K562 (cell line): ENCODE results near the gene C2.

Experiments
- CTCF ChIP-seq, 3 experiments: IDR thresholded peaks in 2 of 3; conservative IDR thresholded peaks in 1 of 3; 2 replicates each; pipeline ENCODE4 v1.5.1; 2011 to 2012; ENCODE audit warnings: low read length in 3 of 3, mild to moderate bottlenecking in 3 of 3, control low read depth in 2 of 3, improper control_type of control experiment in 1 of 3, inconsistent platforms in 1 of 3, low read depth in 1 of 3, mixed read lengths in 1 of 3, moderate library complexity in 1 of 3; ENCODE audit not compliant: insufficient read depth in 2 of 3
- EP300 ChIP-seq: IDR thresholded peaks from 2 replicates; pipeline ENCODE4 v1.6.1; 2012; ENCODE audit warnings: low read length, improper control_type of control experiment
- HDAC1 ChIP-seq, 2 experiments: fragments of 450-650 bp; IDR thresholded peaks; 2 replicates each; pipeline ENCODE4 v1.6.1; 2016 to 2017; ENCODE audit warnings: inconsistent platforms in 1 of 2, mild to moderate bottlenecking in 1 of 2, moderate library complexity in 1 of 2
- NKRF ChIP-seq: fragments of 450-650 bp; IDR thresholded peaks from 2 replicates; pipeline ENCODE4 v1.6.1; 2016; ENCODE audit warnings: borderline replicate concordance
- RFX5 ChIP-seq: IDR thresholded peaks from 2 replicates; pipeline ENCODE4 v1.6.1; 2011; ENCODE audit warnings: low read depth, mild to moderate bottlenecking, improper control_type of control experiment, low read length
- SMAD2 ChIP-seq: fragments of 150-350 bp; IDR thresholded peaks from 2 replicates; pipeline ENCODE4 v1.6.1; 2014; ENCODE audit warnings: low read depth, mild to moderate bottlenecking, low read length
- ZNF609 ChIP-seq: sonication (generic); formaldehyde crosslinking; IDR thresholded peaks from 2 replicates; pipeline ENCODE4 v1.8.1; 2023; ENCODE audit warnings: missing genetic modification reagents, mild to moderate bottlenecking, borderline replicate concordance

GRCh38 chr6:31881136-31881859, 46.2 kb upstream of the C2 start:
- no peak for TF ChIP-seq EP300
- TF ChIP-seq CTCF (IDR thresholded peaks at IDR 0.05 in 2 of 3, conservative IDR thresholded peaks at IDR 0.05 in 1 of 3; ENCODE audit: insufficient read depth in 2 of 3, low read depth in 1 of 3, low read length in 3 of 3) = no peak
- TF ChIP-seq SMAD2 = no peak
- TF ChIP-seq ZNF609 (CRISPR knock-in tag) = no peak
- TF ChIP-seq RFX5 = no peak
- no peak for TF ChIP-seq HDAC1 (IDR thresholded peaks at IDR 0.05)
- TF ChIP-seq NKRF = no peak
